MM.1S (cell line): ENCODE data around the gene GOT1.

ENCODE experiments used
- EZH2 ChIP-seq: fragments of 300-600 bp; sonication (generic); optimal IDR thresholded peaks from 2 replicates; pipeline ENCODE3; 2017; ENCODE audit warnings: low read depth, mild to moderate bottlenecking, antibody characterized with exemption, low read length, mixed read lengths
- EZH2phosphoT487 ChIP-seq: fragments of 300-600 bp; sonication (generic); IDR thresholded peaks from 2 replicates; pipeline ENCODE4 v1.6.1; 2018; ENCODE audit warnings: antibody characterized with exemption, low read length
- TF ChIP-seq, protein P1 (sequence below): fragments of 300-600 bp; sonication (generic); IDR thresholded peaks from 2 replicates; pipeline ENCODE4 v1.5.1; 2016; ENCODE audit warnings: antibody characterized with exemption, low read length, mixed read lengths

DNA sequence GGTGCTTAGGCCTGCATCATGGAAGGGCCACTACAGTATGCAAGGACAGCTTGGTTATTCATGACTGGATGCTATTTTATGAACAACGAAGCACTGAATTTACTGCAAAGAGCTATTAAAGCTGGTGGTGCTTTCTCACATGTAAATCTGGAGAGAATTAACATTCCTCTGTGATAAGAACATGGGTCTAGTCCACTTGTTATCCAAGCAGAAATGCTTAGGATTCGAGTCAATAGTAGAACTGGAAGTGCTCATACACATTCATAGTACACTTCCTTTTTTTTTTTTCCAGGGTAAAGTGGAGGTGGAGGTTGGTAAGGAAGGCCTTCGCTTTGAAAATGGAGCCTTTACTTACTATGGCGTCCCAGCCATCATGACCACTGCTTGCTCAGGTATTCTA lies 66.3 kb downstream of the GOT1 start:
- TF ChIP-seq, protein P1, sequence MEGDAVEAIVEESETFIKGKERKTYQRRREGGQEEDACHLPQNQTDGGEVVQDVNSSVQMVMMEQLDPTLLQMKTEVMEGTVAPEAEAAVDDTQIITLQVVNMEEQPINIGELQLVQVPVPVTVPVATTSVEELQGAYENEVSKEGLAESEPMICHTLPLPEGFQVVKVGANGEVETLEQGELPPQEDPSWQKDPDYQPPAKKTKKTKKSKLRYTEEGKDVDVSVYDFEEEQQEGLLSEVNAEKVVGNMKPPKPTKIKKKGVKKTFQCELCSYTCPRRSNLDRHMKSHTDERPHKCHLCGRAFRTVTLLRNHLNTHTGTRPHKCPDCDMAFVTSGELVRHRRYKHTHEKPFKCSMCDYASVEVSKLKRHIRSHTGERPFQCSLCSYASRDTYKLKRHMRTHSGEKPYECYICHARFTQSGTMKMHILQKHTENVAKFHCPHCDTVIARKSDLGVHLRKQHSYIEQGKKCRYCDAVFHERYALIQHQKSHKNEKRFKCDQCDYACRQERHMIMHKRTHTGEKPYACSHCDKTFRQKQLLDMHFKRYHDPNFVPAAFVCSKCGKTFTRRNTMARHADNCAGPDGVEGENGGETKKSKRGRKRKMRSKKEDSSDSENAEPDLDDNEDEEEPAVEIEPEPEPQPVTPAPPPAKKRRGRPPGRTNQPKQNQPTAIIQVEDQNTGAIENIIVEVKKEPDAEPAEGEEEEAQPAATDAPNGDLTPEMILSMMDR = no peak
- TF ChIP-seq EZH2 (no peak), EZH2phosphoT487 (no peak)
